Hepatocyte (in vitro differentiated cells): ENCODE results near the gene NHLH1.

Source experiments
- EZH2 ChIP-seq: fragments of 200-600 bp; sonication (generic); IDR thresholded peaks from 2 replicates; pipeline ENCODE4 v1.6.1; 2016; ENCODE audit warnings: antibody characterized with exemption, mild to moderate bottlenecking, borderline replicate concordance
- TF ChIP-seq, protein P1 (sequence below): fragments of 200-600 bp; sonication (generic); IDR thresholded peaks from 2 replicates; pipeline ENCODE4 v1.5.1; 2016; ENCODE audit warnings: antibody characterized with exemption, mild to moderate bottlenecking; ENCODE audit not compliant: poor library complexity

GRCh38 chr1:160374306-160375110, 7.6 kb downstream of the NHLH1 start:
- TF ChIP-seq, protein P1, sequence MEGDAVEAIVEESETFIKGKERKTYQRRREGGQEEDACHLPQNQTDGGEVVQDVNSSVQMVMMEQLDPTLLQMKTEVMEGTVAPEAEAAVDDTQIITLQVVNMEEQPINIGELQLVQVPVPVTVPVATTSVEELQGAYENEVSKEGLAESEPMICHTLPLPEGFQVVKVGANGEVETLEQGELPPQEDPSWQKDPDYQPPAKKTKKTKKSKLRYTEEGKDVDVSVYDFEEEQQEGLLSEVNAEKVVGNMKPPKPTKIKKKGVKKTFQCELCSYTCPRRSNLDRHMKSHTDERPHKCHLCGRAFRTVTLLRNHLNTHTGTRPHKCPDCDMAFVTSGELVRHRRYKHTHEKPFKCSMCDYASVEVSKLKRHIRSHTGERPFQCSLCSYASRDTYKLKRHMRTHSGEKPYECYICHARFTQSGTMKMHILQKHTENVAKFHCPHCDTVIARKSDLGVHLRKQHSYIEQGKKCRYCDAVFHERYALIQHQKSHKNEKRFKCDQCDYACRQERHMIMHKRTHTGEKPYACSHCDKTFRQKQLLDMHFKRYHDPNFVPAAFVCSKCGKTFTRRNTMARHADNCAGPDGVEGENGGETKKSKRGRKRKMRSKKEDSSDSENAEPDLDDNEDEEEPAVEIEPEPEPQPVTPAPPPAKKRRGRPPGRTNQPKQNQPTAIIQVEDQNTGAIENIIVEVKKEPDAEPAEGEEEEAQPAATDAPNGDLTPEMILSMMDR: no peak
- TF ChIP-seq EZH2: no peak
